HG03196 (cell line): Measurements from ENCODE around the gene HECTD4.
"Not testable (repeated sequence)": the region's sequence is repeated elsewhere in the genome, so short reads cannot be mapped to it uniquely, and the experiment has no call there.

Experiments used
- ATAC-seq: cut with Tn5 transposase; IDR thresholded peaks from one replicate; pipeline ENCODE4 v1.9.1; 2021; ENCODE audit not compliant: unreplicated experiment

The HECTD4 gene

GRCh38 chr12:112275836-112276235, 106.4 kb downstream of the HECTD4 start:
- ATAC-seq: no peak

- ATAC-seq: no peak
Observed at GRCh38 chr12:112275207-112275606, 107.0 kb downstream of the HECTD4 start.

GRCh38 chr12:112270673-112271072, 111.6 kb downstream of the HECTD4 start:
- no peak for ATAC-seq

GRCh38 chr12:112266473-112266872, 115.8 kb downstream of the HECTD4 start:
- ATAC-seq: no peak

GRCh38 chr12:112261559-112261958, 120.7 kb downstream of the HECTD4 start:
- ATAC-seq: no peak

GRCh38 chr12:112258926-112259325, 123.3 kb downstream of the HECTD4 start:
- no peak for ATAC-seq

- no peak for ATAC-seq
Observed at GRCh38 chr12:112256780-112257179, 125.5 kb downstream of the HECTD4 start.

- no peak for ATAC-seq
Observed at GRCh38 chr12:112252184-112252583, 130.0 kb downstream of the HECTD4 start.

GRCh38 chr12:112244902-112245301, 137.3 kb downstream of the HECTD4 start:
- ATAC-seq: not testable (repeated sequence)

GRCh38 chr12:112243255-112244110, 138.7 kb downstream of the HECTD4 start:
- ATAC-seq: no peak

GRCh38 chr12:112241176-112241575, 141.1 kb downstream of the HECTD4 start:
- ATAC-seq: no peak

- no peak for ATAC-seq
Observed at GRCh38 chr12:112239881-112240280, 142.3 kb downstream of the HECTD4 start.

- no peak for ATAC-seq
Observed at GRCh38 chr12:112239020-112239419, 143.2 kb downstream of the HECTD4 start.

GRCh38 chr12:112238441-112238840, 143.8 kb downstream of the HECTD4 start:
- ATAC-seq: no peak

- ATAC-seq: no peak
Observed at GRCh38 chr12:112236786-112237185, 145.4 kb downstream of the HECTD4 start.

GRCh38 chr12:112236386-112236785, 145.8 kb downstream of the HECTD4 start:
- ATAC-seq: no peak

GRCh38 chr12:112234303-112234702, 147.9 kb downstream of the HECTD4 start:
- ATAC-seq: no peak

GRCh38 chr12:112233242-112233641, 149.0 kb downstream of the HECTD4 start:
- no peak for ATAC-seq

- no peak for ATAC-seq
Observed at GRCh38 chr12:112230136-112230535, 152.1 kb downstream of the HECTD4 start.

GRCh38 chr12:112226768-112227167, 155.5 kb downstream of the HECTD4 start:
- no peak for ATAC-seq

- not testable (repeated sequence) for ATAC-seq
Observed at GRCh38 chr12:112220628-112221027, 161.6 kb downstream of the HECTD4 start.

GRCh38 chr12:112219195-112219594, 163.0 kb downstream of the HECTD4 start:
- no peak for ATAC-seq

GRCh38 chr12:112218150-112218549, 164.1 kb downstream of the HECTD4 start:
- no peak for ATAC-seq
